Epithelial cell of umbilical artery (primary cell): ENCODE data around the gene TRIOBP. TPM values are rescaled to one million over a fixed set of nuclear protein-coding genes. Genes with fewer than 3 reads are reported as not detected.

ENCODE experiments used
- total RNA-seq: library from RNA; depleted of rRNA; stranded (reverse); fragments of >200 nt; gene quantifications from 2 replicates; pipeline ENCODE4 v1.2.3, GENCODE V29; 2014

TRIOBP gene, protein sequence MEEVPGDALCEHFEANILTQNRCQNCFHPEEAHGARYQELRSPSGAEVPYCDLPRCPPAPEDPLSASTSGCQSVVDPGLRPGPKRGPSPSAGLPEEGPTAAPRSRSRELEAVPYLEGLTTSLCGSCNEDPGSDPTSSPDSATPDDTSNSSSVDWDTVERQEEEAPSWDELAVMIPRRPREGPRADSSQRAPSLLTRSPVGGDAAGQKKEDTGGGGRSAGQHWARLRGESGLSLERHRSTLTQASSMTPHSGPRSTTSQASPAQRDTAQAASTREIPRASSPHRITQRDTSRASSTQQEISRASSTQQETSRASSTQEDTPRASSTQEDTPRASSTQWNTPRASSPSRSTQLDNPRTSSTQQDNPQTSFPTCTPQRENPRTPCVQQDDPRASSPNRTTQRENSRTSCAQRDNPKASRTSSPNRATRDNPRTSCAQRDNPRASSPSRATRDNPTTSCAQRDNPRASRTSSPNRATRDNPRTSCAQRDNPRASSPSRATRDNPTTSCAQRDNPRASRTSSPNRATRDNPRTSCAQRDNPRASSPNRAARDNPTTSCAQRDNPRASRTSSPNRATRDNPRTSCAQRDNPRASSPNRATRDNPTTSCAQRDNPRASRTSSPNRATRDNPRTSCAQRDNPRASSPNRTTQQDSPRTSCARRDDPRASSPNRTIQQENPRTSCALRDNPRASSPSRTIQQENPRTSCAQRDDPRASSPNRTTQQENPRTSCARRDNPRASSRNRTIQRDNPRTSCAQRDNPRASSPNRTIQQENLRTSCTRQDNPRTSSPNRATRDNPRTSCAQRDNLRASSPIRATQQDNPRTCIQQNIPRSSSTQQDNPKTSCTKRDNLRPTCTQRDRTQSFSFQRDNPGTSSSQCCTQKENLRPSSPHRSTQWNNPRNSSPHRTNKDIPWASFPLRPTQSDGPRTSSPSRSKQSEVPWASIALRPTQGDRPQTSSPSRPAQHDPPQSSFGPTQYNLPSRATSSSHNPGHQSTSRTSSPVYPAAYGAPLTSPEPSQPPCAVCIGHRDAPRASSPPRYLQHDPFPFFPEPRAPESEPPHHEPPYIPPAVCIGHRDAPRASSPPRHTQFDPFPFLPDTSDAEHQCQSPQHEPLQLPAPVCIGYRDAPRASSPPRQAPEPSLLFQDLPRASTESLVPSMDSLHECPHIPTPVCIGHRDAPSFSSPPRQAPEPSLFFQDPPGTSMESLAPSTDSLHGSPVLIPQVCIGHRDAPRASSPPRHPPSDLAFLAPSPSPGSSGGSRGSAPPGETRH (N-terminal part only)
- 66.9 and 70.8 TPM in 2 replicates for total RNA-seq

GRCh38 chr22:37696657-37697537 is at the start of gene TRIOBP:
TSS of gene TRIOBP (plus strand) at chr22:37697048. CDS start at chr22:37701366, 4,318 bp downstream.

GRCh38 chr22:37658133-37659065 is 38.4 kb upstream of the TRIOBP start, which contains the start of gene PDXP:
TSS of gene PDXP (plus strand) at chr22:37658723. CDS start at chr22:37658783, 60 bp downstream.

GRCh38 chr22:37674951-37675929 is 21.6 kb upstream of the TRIOBP start, which contains the start of gene LGALS1:
TSS of gene LGALS1 (plus strand) at chr22:37675636. CDS start at chr22:37675703, 67 bp downstream.

GRCh38 chr22:37686002-37686982 is 10.6 kb upstream of the TRIOBP start, which contains the start of gene NOL12:
TSS of gene NOL12 (plus strand) at chr22:37686343. CDS start at chr22:37686393, 50 bp downstream.

DNA sequence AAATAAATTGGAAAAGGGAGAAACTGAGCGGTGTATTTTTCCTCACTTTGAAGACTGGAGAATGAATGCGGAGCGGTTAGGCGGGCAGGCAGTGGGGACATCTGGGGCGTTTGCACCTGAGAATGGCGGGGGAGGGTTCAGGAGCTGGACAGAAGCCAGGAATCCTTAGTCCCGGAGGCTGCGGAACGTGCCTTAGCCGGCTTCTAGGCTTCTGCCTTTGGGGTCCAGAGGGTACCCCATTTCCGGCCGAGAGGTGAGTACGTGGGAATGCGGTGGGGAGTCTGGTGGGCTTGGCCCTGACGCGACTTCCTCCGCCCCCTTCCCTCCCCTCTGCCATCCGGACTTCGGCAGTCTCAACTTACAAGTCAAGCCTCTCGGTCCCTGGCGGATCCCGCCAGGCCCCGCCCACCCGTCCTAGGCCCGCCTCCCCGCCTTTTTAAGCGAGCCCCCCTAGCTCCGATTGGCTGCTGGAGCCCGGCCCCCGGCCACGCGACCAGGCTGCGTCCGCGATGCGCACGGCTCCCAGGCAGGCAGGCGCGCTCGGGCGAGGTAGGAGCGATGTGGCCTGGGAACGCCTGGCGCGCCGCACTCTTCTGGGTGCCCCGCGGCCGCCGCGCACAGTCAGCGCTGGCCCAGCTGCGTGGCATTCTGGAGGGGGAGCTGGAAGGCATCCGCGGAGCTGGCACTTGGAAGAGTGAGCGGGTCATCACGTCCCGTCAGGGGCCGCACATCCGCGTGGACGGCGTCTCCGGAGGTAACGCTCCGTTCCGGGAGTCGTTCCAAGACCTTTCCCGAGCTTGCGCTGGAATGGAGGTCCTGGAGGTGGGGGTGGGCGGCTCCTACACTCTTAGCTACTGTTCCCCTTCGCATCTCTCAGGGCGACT is 110.8 kb downstream of the TRIOBP start, which contains the start of gene GCAT:
Gene GCAT (plus strand): TSS at position 525 of the 884 bp plus-strand sequence. CDS start 34 bp downstream, at position 559.

DNA sequence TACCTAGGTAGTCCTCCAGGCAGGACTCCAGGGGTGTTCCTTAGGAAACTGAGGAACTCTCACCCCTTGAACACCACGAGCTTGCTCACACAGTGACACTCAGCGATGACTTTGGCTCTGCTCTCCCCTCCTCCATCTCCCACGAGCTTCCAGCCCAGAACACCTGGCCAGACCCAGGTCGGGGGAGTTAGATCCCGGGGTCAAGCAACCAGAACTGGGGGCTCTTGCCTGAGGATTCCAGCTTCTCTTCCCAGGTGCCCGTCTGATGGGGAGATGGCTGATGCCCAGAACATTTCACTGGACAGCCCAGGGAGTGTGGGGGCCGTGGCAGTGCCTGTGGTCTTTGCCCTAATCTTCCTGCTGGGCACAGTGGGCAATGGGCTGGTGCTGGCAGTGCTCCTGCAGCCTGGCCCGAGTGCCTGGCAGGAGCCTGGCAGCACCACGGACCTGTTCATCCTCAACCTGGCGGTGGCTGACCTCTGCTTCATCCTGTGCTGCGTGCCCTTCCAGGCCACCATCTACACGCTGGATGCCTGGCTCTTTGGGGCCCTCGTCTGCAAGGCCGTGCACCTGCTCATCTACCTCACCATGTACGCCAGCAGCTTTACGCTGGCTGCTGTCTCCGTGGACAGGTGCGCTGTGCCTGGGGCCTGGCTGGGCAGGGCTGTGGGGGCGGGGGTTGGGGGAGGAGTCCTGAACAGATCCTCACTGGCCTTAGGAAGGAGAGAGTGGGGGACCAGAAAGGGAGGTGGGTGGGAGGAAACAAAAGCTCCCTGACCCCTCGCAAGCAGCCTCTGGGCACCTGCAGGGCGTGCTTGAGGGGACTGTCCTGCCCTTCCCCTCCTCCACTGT is 126.5 kb downstream of the TRIOBP start, which contains the start of gene GALR3:
Gene GALR3 (plus strand): TSS at position 249 of the 852 bp plus-strand sequence. CDS start 25 bp downstream, at position 274.

Other genes with a start within 250 kb of the TRIOBP start
- 84.5 and 132 TPM in 2 replicates for gene MFNG, start 210.7 kb upstream of the TRIOBP start, total RNA-seq
- gene CARD10, start 177.6 kb upstream of the TRIOBP start, total RNA-seq = 26.0 and 27.5 TPM in 2 replicates
- gene CDC42EP1, start 136.6 kb upstream of the TRIOBP start, total RNA-seq = 20.2 and 26.0 TPM in 2 replicates
- not detected in 2 replicates for gene LGALS2, start 117.0 kb upstream of the TRIOBP start, total RNA-seq
- gene GGA1, start 88.2 kb upstream of the TRIOBP start, total RNA-seq = 28.3 and 29.6 TPM in 2 replicates
- gene SH3BP1, start 57.4 kb upstream of the TRIOBP start, total RNA-seq = 1.3 and 2.4 TPM in 2 replicates
- gene PDXP, start 38.3 kb upstream of the TRIOBP start, total RNA-seq = 8.2 and 13.6 TPM in 2 replicates
- 7,376 and 9,538 TPM in 2 replicates for gene LGALS1, start 21.4 kb upstream of the TRIOBP start, total RNA-seq
- gene NOL12, start 10.7 kb upstream of the TRIOBP start, total RNA-seq = 25.0 and 49.2 TPM in 2 replicates
- 38.1 and 57.2 TPM in 2 replicates for gene GCAT, start 110.9 kb downstream of the TRIOBP start, total RNA-seq
- 0.32 TPM in 1 of 2 replicates, not detected in the other for gene GALR3, start 126.3 kb downstream of the TRIOBP start, total RNA-seq
- 42.9 and 46.8 TPM in 2 replicates for gene ANKRD54, start 147.3 kb downstream of the TRIOBP start, total RNA-seq
- 173 and 313 TPM in 2 replicates for gene EIF3L, start 152.4 kb downstream of the TRIOBP start, total RNA-seq
- gene MICALL1, start 209.2 kb downstream of the TRIOBP start, total RNA-seq = 22.7 and 23.7 TPM in 2 replicates